GM21423 (cell line): ENCODE results near the gene SYPL1.

Experiments
- ATAC-seq: cut with Tn5 transposase; IDR thresholded peaks from one replicate; pipeline ENCODE4 v1.9.1; 2021; ENCODE audit warnings: mild to moderate bottlenecking, moderate library complexity; ENCODE audit not compliant: unreplicated experiment

SYPL1 gene

DNA sequence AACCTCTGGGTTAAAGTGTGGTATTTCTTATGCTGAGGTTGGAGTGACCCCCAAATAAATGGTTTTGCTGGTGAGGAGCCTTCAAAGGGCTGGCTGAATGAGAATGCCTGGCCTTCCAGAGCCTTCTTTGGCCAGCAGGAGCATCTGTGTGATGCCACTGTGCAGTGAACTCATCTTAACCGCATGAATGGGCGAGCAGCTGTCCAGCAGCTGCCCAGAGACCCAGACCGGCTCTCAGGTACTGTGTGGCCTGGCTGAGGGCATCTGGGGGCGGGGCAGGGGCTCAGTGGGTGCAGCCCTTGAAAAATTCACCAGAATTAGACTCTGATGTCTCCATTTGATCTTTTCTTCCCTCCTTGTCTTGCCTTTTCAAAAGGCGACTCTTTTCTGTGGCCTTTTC lies 59.0 kb downstream of the SYPL1 start:
- no peak for ATAC-seq

- no peak for ATAC-seq
Observed at GRCh38 chr7:106052681-106053080, 59.4 kb downstream of the SYPL1 start.

DNA sequence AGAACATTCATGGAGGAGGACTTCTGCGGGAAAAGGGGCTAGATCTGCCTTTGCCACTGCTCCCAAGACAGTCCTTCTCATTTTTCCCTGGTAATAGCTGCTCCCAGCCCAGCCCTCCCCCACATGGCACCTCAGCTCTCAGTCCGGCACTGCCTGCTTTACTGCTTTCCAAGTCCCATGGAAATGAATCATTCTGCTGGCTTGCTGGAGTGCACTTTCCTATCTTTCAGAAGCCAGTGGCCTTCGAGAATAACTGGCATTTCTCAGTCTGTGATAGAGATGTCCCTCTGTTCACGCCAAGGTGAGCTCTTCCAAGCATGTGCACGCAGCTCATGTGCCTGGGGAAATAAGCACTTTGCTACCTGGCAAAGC lies 61.4 kb downstream of the SYPL1 start:
- no peak for ATAC-seq

DNA sequence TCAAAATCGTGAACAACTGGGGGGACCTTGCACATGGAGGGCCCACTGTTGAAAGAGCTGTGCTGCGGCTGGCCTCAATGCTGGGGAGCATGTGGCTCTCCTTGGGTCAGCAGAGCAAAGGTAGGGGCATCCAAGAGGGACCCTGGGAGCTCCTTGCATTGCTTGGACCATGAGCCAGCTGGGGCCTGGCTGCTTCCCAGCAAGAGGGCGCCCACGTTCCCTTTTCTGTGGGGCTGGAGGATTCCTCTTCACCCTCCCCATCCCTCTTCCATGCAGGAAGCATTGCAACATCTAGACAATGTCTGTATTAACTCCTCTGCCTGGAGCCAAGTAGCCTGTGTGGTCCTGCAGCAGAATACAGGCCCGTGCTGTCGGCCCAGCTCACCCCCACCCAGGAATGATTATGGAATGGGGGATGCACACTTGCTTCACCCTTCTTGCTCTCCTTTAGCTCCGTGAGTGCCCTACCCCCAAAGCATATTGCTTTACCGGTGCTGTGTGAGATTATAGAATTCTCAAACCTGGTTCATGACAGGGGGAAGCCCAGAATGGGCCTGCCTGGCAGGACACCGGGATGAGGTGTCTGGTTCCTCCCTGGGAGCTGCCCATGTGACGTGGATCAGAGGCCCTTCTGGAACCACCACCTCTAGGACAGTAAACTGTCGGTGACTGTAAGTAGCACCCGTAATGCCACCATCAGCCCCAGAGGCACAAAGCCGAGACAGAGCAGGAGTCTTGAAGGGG lies 61.9 kb downstream of the SYPL1 start:
- ATAC-seq = no peak

- ATAC-seq = no peak
Observed at GRCh38 chr7:106049139-106049752, 62.9 kb downstream of the SYPL1 start.

DNA sequence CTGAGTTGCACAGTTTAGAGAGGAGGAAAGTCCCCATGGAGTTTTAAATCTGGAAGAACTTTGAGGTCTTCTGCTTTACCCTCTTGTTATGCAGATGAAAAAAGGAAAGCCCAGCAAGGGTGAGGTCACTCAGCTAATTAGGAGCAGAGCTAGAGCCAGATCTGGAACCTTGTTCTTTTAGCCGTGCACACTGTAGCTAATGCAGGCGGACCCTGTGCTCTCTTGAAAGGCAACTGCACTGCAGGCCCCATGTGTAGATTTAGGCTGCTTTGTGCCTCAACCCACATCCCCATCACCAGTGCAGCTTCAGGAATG lies 63.4 kb downstream of the SYPL1 start:
- no peak for ATAC-seq

- no peak for ATAC-seq
Observed at GRCh38 chr7:106047818-106048705, 64.0 kb downstream of the SYPL1 start.

GRCh38 chr7:106047184-106047583 lies 64.9 kb downstream of the SYPL1 start:
- ATAC-seq = no peak

DNA sequence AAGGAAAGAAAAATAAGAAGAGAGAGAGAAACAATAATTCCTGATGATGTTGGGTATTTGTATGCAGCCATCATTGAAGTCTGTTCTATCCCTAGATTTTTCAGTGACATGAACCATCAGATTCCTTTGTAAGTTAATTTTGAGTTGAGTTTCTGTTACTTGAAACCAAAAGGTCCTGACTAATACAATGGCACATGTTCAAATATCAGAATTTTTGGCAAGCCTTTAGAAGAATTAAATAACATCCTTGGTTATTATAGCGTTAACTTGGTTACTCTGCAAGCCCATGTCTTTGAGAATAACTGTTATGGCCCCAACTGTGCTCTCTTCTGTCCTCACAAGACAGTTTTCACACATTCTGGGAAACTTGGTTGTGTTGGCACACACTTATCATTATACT lies 66.5 kb downstream of the SYPL1 start:
- ATAC-seq = no peak

DNA sequence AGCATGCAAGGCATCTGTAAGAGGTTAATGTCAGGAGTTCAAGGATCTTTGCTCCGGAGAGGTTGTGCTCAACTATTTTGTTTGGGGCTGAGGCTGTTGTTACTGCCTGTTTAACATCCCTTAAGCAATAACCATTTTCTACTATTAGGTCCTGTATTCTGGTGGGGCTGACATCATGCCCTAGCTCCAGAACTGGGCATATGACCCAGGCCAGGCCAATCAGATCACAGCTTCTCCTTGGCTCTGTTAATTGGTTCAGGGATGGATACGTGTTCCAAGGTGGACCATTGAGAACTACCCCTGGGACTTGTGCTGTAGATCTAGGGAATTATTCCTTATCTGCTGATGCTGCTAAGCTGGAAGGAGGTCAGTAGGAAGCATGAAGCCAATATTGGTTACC lies 67.0 kb downstream of the SYPL1 start:
- no peak for ATAC-seq

DNA sequence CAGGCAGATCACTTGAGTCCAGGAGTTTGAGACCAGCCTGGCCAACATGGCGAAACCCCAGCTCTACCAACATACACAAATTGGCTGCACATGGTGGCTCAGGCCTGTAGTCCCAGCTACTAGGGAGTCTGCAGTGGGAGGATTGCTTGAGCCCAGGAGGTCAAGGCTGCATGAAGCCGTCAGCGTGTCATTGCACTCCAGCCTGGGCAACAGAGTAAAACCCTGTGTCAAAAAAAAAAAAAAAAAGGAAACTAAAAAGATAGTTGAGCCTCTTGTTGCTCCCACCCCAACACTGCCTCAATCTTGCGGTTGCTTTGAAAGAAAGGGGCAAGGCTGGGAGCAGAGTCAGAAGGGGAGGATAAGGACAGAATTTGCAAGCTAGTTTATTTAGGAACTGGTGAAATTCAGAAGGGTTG lies 69.9 kb downstream of the SYPL1 start:
- ATAC-seq = no peak

- no peak for ATAC-seq
Observed at GRCh38 chr7:106041140-106041717, 70.9 kb downstream of the SYPL1 start.
